Erythroblast (primary cell): ENCODE measurements around the gene SLC6A1.

ENCODE experiments used
- DNase-seq, 2 experiments: peaks; one replicate each; lab custom pipeline; 2025; lab: John Stamatoyannopoulos, UW
- GATA1 ChIP-seq: IDR thresholded peaks from 2 replicates; pipeline ENCODE4 v1.6.1; 2011; ENCODE audit warnings: low read depth, mild to moderate bottlenecking, control low read depth, low read length, moderate library complexity
- POLR2A ChIP-seq: IDR thresholded peaks from 2 replicates; pipeline ENCODE4 v1.6.1; 2011; ENCODE audit warnings: mild to moderate bottlenecking, low read length

SLC6A1 gene

DNA sequence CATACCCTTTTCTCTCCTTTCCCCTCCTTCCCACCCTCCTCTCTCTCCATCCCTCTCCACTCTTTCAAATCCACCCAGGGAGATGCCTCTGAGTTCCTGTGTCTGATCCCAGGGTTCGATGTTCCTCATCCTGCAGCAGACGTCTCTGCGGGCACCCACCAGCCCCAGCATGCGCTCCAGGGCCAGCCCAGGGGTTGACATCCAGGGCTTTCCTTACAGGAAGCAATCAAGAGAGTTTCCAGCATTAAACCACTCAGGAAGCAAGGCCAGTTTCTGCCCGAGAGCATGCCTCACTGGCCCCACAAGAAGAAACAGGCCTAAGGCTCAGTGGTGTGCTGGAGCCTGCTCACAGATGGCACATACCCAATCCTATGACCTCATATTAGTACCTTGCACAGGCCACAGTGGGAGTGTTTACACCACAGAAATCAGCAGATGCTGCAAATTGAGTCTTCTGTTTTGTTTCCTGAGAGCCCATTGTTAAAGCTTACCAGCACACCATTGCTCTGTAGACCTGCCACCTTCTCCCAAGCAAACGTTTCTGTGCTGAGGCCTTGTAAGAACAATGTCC, 13.2 kb downstream of the SLC6A1 start:
- TF ChIP-seq POLR2A (no peak), GATA1 (no peak)
- no peak for DNase-seq

DNA sequence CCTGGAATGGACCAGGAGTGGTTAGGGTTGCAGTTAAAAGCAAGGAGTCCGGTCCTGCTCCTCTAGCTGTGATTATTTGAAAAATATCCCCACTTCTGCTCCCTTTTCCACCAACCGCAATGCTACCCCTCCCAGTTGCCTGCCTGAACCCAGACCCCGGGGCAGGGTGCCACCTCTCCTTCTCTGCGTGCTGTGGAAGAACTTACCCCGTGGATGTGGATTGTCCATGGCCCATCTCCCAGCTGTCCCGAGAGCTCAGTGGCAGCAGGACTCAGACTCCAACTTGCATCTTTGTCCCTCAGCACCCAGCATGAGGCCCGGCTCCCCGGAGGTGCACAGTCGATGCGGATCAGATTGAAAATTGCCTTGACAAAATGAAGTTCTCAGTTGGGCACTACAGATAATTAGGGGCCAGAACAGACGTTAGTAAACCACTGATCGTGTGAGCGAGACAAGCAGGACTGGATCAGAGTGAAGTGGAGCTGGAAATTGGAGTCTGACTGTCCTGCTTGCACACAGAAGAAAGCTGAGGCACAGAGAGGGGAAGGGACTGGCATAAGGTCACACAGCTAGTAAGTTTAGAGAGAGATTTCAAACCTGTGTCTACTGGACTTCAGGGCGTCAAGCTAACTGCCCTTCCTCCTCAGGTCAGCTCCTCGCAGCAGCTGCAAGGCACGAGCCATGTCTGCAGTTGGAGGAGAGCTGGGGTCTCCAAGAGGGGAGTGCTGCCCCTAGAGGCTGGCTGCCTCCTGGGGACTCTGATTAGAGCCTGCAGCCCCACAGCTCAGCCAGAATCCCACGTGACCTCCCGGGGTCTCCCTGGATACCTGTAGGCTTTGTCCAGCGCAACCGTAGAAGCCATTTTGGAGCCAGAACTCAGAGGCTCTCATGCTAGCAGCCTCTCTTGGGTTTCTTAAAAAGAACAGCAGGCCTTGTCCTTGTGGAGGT, 14.7 kb downstream of the SLC6A1 start:
- TF ChIP-seq GATA1 (no peak), POLR2A (no peak)

DNA sequence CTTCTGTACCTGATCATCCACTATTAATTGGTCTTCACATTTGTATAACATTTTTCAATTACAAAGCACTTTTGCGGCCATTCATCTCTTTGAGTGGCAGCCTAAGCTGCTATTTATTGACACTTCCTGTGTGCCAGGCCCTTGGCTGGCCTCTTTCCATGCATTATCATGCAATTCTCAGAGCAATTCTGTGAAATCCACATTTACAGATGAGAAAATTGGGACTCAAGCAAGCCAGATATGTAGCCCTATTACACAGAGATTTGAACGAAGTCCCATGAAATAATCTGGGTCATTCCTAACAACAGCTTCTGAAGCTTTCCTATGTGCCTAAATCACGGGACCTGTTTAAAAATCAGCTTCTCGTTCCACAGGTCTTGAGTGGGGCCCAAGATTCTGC, 17.4 kb downstream of the SLC6A1 start:
- DNase-seq, result no peak
- TF ChIP-seq GATA1 (no peak), POLR2A (no peak)

More for the DNA sequence above, 14.7 kb downstream of the SLC6A1 start:
- DNase-seq, result no peak

DNA sequence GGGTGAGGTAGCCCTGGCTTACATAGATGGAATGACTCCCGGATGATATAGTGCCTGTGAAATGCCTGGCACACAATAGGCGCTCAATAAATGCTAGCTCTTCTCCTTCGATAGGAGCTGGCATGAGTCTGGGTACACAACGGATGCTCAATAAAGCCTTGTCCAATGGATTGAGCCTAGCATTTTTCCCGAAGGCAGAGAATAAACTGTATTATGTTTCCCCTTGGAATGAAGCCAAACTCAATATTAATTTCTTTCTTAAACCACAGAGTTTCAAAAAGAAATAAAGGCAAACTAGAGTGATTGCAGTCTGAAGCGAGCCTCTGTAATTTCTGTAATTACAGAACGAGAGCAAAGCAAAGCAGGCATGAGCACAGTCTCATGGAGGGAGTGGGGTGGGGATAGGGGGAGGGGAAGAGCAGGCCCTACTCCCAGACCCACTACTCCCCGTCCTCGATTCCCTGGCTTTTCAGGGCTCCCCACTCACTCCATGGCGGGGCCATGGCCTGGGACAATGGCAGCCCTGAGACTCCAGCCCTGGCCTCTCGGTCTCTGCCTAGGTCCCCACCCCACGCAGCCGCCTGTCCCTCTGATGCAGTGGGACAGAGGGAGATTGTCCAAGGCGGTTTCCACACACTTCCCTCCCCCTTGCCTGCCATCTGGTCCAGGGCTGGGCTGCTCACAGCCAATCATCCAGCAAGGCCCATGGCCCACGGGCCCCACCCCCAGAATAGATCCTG, 18.0 kb downstream of the SLC6A1 start:
- no peak for DNase-seq
- TF ChIP-seq GATA1 (no peak), POLR2A (no peak)

DNA sequence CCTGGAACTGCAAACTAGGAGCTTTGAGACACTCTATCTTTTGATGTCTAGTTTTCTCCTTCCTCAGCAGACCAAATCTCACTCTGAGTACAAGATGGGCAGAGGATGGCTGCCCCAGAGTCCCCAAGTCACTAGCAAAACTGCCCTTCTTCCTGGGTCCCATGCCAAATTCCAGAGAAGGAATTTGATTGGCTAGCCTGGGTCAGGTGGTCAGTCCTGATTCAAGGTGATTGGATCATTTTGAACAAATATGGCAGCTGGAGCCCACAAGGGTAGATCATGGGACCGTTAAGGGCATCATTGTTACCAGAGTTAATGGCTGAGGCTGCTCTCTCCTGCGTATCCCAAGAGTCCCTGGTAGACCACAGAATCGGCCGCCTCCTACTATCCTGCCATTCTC, 21.7 kb downstream of the SLC6A1 start:
- DNase-seq, result no peak
- TF ChIP-seq GATA1 (no peak), POLR2A (no peak)

DNA sequence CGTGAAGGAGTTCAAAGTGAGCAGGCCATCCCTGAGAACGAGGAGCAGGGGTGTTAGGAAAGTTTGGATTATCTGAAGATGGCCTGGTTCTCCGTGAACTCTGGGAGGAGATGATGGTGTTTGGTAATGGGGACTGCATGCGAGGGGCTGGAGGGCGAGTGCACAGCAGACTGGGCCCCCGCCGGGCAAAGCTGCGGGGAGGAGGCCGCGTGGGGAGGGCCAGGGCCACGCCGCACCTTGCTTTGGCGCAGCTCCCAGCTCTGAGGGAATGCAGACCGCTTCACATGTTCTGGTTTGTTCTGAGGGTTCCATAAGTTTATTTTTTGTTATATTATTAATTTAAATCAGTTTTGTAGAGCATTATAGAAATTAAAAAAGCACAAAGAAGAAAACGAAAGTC, 22.2 kb downstream of the SLC6A1 start:
- no peak for TF ChIP-seq GATA1
- TF ChIP-seq POLR2A, result no peak
- no peak for DNase-seq

DNA sequence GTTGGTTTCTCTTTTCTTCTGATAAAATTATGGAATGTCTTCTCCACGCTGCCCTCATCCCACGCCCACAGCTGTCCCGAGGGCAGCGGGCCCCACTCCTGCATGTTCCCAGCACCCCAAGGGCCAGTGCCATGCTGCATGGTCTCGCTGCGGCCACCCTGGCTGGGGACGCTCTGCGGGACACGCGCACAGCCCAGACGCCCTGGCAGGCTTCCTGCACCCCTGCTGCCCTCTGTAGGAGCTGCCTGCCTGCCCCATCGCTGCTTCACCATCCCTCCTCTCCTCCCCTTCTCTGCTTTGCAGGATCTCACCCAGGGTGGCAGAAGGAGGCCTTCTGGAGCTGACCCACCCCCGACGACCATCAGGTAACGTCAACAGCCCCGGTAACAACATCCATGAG, 22.8 kb downstream of the SLC6A1 start:
- TF ChIP-seq POLR2A (no peak), GATA1 (no peak)
- no peak for DNase-seq

DNA sequence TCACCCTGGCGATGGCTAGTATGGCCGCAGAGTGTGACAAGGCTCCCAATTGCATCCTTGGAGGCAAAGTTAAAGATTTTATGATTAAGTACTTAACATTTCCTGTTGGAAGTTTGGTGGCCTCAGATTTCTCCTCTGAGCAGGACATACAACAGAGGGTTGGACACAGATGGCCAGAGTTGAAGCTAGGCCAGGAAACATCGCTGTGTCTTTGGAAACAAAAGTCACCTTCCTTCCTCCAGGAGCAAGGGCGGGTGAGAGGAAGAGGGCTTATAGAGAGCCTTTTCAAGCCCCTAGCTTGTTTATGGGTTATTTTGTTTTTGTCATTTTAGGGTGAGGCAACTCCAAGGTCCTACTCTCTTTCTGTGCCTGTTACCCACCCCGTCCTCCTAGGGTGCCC, 24.2 kb downstream of the SLC6A1 start:
- no peak for DNase-seq
- no peak for TF ChIP-seq POLR2A
- no peak for TF ChIP-seq GATA1

DNA sequence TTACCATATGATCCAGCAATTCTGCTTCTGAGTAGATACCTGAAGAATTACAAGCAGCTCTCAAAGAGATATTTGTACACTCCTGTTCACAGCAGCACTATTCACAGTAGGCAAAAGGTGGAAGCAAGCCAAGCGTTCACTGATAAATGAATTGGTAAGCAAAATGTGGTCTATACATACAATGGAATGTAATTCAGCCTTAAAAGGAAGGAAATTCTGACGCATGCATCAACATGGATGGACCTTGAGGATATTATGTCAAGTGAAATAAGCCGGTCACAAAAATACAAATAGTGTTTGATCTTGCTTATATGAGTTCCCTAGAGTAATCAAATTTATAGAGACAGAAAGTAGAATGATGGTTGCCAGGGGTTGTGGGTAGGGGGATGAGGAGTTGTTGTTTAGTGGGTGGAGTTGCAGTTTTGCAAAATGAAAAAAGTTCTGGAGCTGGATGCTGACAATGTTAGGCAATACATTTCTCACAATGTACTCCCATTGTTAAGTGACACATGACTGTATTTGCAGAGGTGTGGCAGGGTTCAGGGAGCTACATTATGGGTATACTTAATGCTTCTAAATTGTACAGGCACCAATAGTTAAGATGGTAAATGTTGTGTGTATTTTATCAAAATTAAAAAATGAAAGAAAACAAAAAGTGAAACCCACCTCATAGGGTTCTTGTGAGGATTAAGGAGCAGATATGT, 26.7 kb downstream of the SLC6A1 start:
- TF ChIP-seq POLR2A, result no peak
- no peak for TF ChIP-seq GATA1
- DNase-seq, result no peak

DNA sequence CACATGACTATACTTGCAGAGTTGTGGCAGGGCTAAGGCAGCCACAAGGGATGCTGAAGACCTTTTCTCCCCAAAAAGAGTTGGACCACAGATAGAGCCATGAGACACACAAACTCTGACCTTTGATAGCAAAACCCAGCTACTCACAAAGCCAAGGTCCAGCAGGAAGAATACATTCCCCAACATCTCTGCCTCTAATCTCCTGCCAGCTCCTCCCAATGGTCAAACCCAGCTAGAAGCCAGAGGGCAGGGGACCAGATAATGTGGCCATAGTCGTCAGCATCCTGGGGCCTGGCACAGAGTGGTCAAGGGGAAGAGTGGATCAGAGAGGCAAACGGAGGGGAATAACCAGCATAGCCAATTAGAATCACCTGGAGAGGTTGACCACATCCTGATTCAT, 28.2 kb downstream of the SLC6A1 start:
- TF ChIP-seq GATA1, result no peak
- TF ChIP-seq POLR2A, result no peak
- no peak for DNase-seq

DNA sequence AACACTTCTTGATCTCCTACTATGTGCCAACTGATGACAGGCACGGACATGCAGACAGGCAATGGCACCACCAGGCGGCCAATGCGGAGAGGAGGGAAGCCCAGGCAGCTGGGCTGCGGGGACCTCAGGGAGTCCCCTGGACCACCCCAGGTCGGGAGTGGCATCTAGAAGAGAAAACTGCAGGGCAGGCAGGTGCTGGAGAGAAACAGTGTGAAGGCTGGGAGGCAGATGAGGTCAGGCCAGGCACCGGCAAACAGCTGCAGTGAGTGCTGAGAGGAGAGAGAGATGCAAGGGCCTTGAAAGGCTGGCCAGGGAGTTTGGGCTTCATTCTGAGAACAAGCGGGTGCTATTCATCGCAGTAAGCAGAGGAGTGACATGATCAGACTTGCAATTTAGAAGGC, 29.1 kb downstream of the SLC6A1 start:
- no peak for DNase-seq
- no peak for TF ChIP-seq POLR2A
- no peak for TF ChIP-seq GATA1

DNA sequence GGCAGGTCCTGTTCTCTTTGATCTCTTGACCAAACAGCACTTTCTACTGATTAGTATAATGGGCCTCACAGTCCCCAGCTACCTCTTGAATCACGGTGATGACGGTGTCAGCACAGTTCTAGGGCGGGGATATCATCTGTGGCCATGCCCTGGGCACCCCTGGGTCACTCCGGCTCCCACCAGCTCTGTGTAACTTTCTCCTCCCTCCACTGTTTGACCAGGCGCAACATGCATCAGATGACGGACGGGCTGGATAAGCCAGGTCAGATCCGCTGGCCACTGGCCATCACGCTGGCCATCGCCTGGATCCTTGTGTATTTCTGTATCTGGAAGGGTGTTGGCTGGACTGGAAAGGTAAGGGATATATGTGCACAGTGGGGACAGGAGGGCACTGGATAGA, 29.6 kb downstream of the SLC6A1 start:
- TF ChIP-seq POLR2A (no peak), GATA1 (no peak)
- no peak for DNase-seq

DNA sequence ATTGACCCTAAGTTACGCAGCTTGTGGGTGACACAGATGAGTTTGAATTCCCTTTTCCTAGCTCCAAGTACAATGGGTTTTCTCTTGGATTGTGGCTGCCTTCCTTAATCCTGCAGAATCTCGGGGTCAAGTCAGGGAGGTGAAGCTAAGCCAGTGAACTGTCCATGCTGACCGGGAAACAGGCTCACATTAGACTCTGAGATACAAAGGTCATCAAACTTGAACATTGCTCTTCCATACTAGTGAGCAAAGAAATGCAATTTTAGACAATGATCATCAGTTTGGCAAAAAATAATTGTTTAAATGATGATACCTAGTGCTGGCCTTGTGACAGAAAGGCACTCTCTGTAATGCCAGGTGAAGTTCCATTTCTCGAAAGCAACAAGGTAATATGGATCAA, 31.6 kb downstream of the SLC6A1 start:
- TF ChIP-seq POLR2A (no peak), GATA1 (no peak)

DNA sequence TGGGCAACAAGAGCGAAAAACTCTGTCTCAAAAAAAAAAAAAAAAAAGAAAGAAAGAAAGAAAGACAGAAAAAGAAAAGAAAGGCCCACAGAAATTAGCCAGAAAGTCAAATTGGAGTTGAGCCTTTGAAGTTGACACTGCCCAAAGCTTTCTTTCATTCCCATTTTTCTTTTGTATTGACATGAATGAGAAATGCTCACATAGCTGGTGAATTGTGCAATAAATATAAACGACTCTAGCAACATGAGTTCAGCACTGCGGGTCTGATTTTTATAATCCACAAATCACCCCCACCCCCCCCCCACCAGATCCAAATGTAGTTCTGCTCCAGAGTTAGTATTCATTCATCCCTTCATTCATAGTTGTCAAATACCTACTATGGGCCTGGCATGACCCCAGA, 37.4 kb downstream of the SLC6A1 start:
- no peak for DNase-seq
- TF ChIP-seq GATA1 (no peak), POLR2A (no peak)

More for the DNA sequence above, 31.6 kb downstream of the SLC6A1 start:
- no peak for DNase-seq
